PC-3 (cell line): ENCODE results near the gene ZFP36L2.

Experiments used
- EZH2 ChIP-seq: fragments of 300-600 bp; sonication (generic); IDR thresholded peaks from one replicate; pipeline ENCODE4 v1.6.1; 2017; ENCODE audit warnings: antibody characterized with exemption, mild to moderate bottlenecking, low read length; ENCODE audit not compliant: unreplicated experiment
- EZH2phosphoT487 ChIP-seq: fragments of 300-600 bp; sonication (generic); IDR thresholded peaks from 2 replicates; pipeline ENCODE4 v1.6.1; 2018; ENCODE audit warnings: mild to moderate bottlenecking, antibody characterized with exemption, low read length, borderline replicate concordance
- TF ChIP-seq, protein P1 (sequence below): fragments of 300-600 bp; sonication (generic); conservative IDR thresholded peaks from 2 replicates; pipeline ENCODE4 v1.5.1; 2017; ENCODE audit warnings: antibody characterized with exemption, low read depth, mild to moderate bottlenecking, low read length

DNA sequence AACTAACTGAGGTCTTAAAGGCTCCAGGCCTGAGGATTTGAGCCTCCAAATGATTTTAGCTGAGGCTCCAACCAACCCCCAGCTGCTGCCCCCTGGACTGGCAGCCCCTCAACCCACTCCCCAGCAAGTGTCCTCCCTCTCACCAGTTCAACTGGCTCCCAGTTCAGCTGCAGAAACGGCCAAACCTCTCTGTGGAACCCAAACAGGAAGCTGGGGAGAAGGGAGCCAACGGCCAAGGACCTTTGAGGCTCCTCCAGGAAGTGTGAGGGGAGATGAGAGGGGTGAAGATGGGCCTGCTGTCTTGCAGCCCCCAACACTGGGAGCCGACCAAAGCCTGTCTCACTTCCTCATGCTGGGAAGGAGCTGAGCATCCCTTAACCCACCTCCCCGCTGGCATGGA, 24.9 kb downstream of the ZFP36L2 start:
- no peak for TF ChIP-seq EZH2
- TF ChIP-seq, protein P1, sequence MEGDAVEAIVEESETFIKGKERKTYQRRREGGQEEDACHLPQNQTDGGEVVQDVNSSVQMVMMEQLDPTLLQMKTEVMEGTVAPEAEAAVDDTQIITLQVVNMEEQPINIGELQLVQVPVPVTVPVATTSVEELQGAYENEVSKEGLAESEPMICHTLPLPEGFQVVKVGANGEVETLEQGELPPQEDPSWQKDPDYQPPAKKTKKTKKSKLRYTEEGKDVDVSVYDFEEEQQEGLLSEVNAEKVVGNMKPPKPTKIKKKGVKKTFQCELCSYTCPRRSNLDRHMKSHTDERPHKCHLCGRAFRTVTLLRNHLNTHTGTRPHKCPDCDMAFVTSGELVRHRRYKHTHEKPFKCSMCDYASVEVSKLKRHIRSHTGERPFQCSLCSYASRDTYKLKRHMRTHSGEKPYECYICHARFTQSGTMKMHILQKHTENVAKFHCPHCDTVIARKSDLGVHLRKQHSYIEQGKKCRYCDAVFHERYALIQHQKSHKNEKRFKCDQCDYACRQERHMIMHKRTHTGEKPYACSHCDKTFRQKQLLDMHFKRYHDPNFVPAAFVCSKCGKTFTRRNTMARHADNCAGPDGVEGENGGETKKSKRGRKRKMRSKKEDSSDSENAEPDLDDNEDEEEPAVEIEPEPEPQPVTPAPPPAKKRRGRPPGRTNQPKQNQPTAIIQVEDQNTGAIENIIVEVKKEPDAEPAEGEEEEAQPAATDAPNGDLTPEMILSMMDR: no peak
- no peak for TF ChIP-seq EZH2phosphoT487
